Smooth muscle cell (in vitro differentiated cells): ENCODE measurements around the gene MAP2. TPM values are rescaled to one million over a fixed set of nuclear protein-coding genes. Genes with fewer than 3 reads are reported as not detected.
A peak's percentile ranks its signal among the peaks of the same experiment; 100 is the strongest.

Experiments used
- DNase-seq: peaks from one replicate; lab custom pipeline; 2025; ENCODE audit not compliant: unreplicated experiment; lab: John Stamatoyannopoulos, UW
- H2AFZ ChIP-seq: fragments of 200-600 bp; sonication (generic); 2 replicates; pipeline ENCODE4 v1.6.0; 2016; ENCODE audit warnings: antibody characterized with exemption, low read depth, mild to moderate bottlenecking
- H3F3A ChIP-seq: fragments of 200-600 bp; sonication (generic); 2 replicates; pipeline ENCODE4 v1.6.0; 2017; ENCODE audit warnings: antibody characterized with exemption, low read depth
- H3K27ac ChIP-seq: fragments of 200-600 bp; sonication (generic); 2 replicates; pipeline ENCODE4 v1.5.1; 2016; ENCODE audit warnings: low read depth, mild to moderate bottlenecking
- H3K27me3 ChIP-seq: fragments of 200-600 bp; sonication (generic); 2 replicates; pipeline ENCODE4 v1.6.1; 2016; ENCODE audit warnings: low read depth, mild to moderate bottlenecking
- H3K36me3 ChIP-seq: fragments of 200-600 bp; sonication (generic); 2 replicates; pipeline ENCODE4 v1.5.1; 2016; ENCODE audit warnings: low read depth
- H3K4me1 ChIP-seq: fragments of 200-600 bp; sonication (generic); 2 replicates; pipeline ENCODE4 v1.5.1; 2016; ENCODE audit warnings: low read depth
- H3K4me2 ChIP-seq: fragments of 200-600 bp; sonication (generic); 2 replicates; pipeline ENCODE4 v1.6.0; 2016; ENCODE audit warnings: mild to moderate bottlenecking
- H3K4me3 ChIP-seq: fragments of 200-600 bp; sonication (generic); 2 replicates; pipeline ENCODE4 v1.5.1; 2016; ENCODE audit warnings: mild to moderate bottlenecking
- H3K79me2 ChIP-seq: fragments of 200-600 bp; sonication (generic); 2 replicates; pipeline ENCODE4 v1.6.0; 2016; ENCODE audit warnings: low read depth, mild to moderate bottlenecking
- H3K9ac ChIP-seq: fragments of 200-600 bp; sonication (generic); 2 replicates; pipeline ENCODE4 v1.6.0; 2016; ENCODE audit warnings: low read depth
- H3K9me3 ChIP-seq: fragments of 200-600 bp; sonication (generic); replicated peaks from 2 replicates; pipeline ENCODE4 v1.5.1; 2016; ENCODE audit warnings: low read depth
- H4K20me1 ChIP-seq: fragments of 200-600 bp; sonication (generic); 2 replicates; pipeline ENCODE4 v1.6.0; 2016; ENCODE audit warnings: low read depth
- WGBS: methylation state at CpG from one replicate; pipeline ENCODE4 v1.1.7; 2016; ENCODE audit warnings: low lambda C conversion rate; 5-methylcytosine and 5-hydroxymethylcytosine counted together
- polyA plus RNA-seq: library from polyadenylated mRNA; unstranded; fragments of >200 nt; fragmentation: Nextera tagmentation; extraction: Ambion mirVana; gene quantifications from 2 replicates; pipeline ENCODE4 v1.2.1, GENCODE V29; 2016
- total RNA-seq: library from RNA; depleted of rRNA; stranded (reverse); fragments of >200 nt; gene quantifications from 2 replicates; pipeline ENCODE4 v1.2.3, GENCODE V29; 2014
- TF ChIP-seq, protein P1 (sequence below): fragments of 200-600 bp; sonication (generic); IDR thresholded peaks from 2 replicates; pipeline ENCODE4 v1.5.1; 2017; ENCODE audit warnings: borderline replicate concordance, mild to moderate bottlenecking, antibody characterized with exemption; ENCODE audit not compliant: insufficient read depth, poor library complexity, severe bottlenecking

The MAP2 gene
- total and polyA plus RNA-seq, 2 experiments from 2014 or later, result 1.8 to 18.7 TPM

GRCh38 chr2:209577376-209578357, 153.8 kb downstream of the MAP2 start:
- H3K36me3 ChIP-seq, result no peaks in the 10 kb centered on the region
- peaks cover 26% of the 10 kb centered on the region for H3K4me1 ChIP-seq
- no peaks in the 10 kb centered on the region for H3K27me3 ChIP-seq
- no peak overlapping the region for H3K4me2 ChIP-seq
- no peaks in the 10 kb centered on the region for H3K79me2 ChIP-seq
- TF ChIP-seq, protein P1, sequence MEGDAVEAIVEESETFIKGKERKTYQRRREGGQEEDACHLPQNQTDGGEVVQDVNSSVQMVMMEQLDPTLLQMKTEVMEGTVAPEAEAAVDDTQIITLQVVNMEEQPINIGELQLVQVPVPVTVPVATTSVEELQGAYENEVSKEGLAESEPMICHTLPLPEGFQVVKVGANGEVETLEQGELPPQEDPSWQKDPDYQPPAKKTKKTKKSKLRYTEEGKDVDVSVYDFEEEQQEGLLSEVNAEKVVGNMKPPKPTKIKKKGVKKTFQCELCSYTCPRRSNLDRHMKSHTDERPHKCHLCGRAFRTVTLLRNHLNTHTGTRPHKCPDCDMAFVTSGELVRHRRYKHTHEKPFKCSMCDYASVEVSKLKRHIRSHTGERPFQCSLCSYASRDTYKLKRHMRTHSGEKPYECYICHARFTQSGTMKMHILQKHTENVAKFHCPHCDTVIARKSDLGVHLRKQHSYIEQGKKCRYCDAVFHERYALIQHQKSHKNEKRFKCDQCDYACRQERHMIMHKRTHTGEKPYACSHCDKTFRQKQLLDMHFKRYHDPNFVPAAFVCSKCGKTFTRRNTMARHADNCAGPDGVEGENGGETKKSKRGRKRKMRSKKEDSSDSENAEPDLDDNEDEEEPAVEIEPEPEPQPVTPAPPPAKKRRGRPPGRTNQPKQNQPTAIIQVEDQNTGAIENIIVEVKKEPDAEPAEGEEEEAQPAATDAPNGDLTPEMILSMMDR, result peak; percentile 50
- no peak overlapping the region for H3K9ac ChIP-seq
- WGBS, result 65% methylated on average over 4 of the region's 4 CpGs
- no peak for DNase-seq
- H3K9me3 ChIP-seq, result no peaks in the 10 kb centered on the region
- H3K27ac ChIP-seq, result no peak overlapping the region
- H3F3A ChIP-seq, result no peaks in the 10 kb centered on the region
- H2AFZ ChIP-seq, result no peak overlapping the region
- H3K4me3 ChIP-seq, result no peak overlapping the region
- H4K20me1 ChIP-seq, result no peaks in the 10 kb centered on the region

DNA sequence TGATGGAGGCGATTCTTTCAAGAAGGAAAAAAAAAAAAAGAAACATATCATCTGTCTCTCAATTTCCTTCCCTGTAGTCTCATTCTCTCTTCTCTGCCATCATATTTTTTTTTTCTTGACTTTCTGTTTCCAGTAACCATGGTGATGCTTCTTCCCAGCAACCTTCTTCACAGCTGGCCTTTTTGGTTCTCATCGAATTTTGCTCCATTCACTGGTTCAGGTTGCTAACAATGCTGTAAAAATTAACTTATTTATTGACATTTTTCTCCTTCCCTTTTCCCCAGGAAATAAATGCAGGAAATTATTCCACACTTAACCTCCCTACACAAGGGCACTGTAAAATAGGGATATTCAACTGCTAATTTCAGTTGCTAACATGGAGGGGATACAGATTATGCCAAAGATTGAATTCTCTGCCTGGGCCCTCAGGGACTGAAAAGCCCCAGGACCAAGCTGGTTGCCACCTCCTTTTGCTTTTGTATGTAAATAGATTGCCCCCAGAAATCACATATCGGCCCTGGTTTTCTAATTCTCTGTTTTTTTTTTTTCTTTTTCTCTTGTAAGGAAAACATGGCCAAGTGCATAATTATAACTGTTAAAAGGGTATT, 154.7 kb downstream of the MAP2 start:
- DNase-seq, result no peak
- Histone ChIP-seq H3K4me2 (no peak overlapping the region), H2AFZ (no peak overlapping the region), H3K79me2 (no peaks in the 10 kb centered on the region), H3K9me3 (no peaks in the 10 kb centered on the region), H3K9ac (no peak overlapping the region), H3K36me3 (no peaks in the 10 kb centered on the region), H4K20me1 (no peaks in the 10 kb centered on the region), H3K27ac (no peak overlapping the region), H3F3A (no peaks in the 10 kb centered on the region), H3K27me3 (no peaks in the 10 kb centered on the region), H3K4me3 (no peak overlapping the region), H3K4me1 (peaks cover 26% of the 10 kb centered on the region)
- TF ChIP-seq, protein P1, result no peak
- 77% methylated on average over 3 of the region's 3 CpGs for WGBS

- no peak overlapping the region for H3K9ac ChIP-seq
- DNase-seq, result no peak
- H3K4me2 ChIP-seq, result peak overlapping the region; percentile 76
These were observed 155.4 kb downstream of the MAP2 start for GRCh38 chr2:209579230-209579749.

More at GRCh38 chr2:209579230-209579749, 155.4 kb downstream of the MAP2 start:
- H4K20me1 ChIP-seq, result no peaks in the 10 kb centered on the region
- no peak overlapping the region for H3K27ac ChIP-seq
- TF ChIP-seq, protein P1, result no peak
- H3K36me3 ChIP-seq, result no peaks in the 10 kb centered on the region
- WGBS, result 50% methylated on average over 17 of the region's 17 CpGs
- peak overlapping the region; percentile 77 for H2AFZ ChIP-seq
- H3K4me1 ChIP-seq, result peaks cover 26% of the 10 kb centered on the region
- H3K4me3 ChIP-seq, result peak overlapping the region; percentile 33
- H3K27me3 ChIP-seq, result no peaks in the 10 kb centered on the region
- H3K9me3 ChIP-seq, result no peaks in the 10 kb centered on the region
- no peaks in the 10 kb centered on the region for H3K79me2 ChIP-seq
- H3F3A ChIP-seq, result no peaks in the 10 kb centered on the region
